ENCODE measurements around the gene IL11.

The IL11 gene

DNA sequence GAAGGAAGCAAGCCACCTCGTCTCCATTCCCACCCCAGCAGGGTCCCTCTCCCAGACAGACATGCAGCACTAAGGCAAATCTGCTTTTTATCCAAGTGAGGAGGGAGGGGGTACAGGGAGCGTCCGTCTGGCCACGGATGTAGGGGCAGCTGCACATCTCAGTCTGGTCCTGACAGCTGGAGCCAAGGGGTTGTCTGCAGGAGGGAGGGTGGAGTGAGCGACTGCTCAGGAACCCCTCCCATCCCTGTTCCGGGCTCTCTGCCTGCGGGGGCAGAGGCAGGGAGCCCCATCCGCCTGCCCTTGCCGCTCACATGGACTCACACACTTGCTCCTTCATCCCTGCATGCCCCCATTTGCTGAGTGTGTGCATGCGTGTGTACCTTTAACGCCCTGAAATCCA is 8.9 kb upstream of the IL11 start:
- CTCF ChIA-PET = no interaction called here
- TF ChIP-seq, protein P1, sequence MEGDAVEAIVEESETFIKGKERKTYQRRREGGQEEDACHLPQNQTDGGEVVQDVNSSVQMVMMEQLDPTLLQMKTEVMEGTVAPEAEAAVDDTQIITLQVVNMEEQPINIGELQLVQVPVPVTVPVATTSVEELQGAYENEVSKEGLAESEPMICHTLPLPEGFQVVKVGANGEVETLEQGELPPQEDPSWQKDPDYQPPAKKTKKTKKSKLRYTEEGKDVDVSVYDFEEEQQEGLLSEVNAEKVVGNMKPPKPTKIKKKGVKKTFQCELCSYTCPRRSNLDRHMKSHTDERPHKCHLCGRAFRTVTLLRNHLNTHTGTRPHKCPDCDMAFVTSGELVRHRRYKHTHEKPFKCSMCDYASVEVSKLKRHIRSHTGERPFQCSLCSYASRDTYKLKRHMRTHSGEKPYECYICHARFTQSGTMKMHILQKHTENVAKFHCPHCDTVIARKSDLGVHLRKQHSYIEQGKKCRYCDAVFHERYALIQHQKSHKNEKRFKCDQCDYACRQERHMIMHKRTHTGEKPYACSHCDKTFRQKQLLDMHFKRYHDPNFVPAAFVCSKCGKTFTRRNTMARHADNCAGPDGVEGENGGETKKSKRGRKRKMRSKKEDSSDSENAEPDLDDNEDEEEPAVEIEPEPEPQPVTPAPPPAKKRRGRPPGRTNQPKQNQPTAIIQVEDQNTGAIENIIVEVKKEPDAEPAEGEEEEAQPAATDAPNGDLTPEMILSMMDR (conservative IDR thresholded peaks at IDR 0.05; ENCODE audit: low read depth) = no peak
- DNase-seq (ENCODE audit: low spot score) = no peak
- peak overlapping the region; percentile 37 for H3K27ac ChIP-seq
- POLR2A ChIA-PET (ENCODE audit: low non-redundant PET) = no interaction called here

DNA sequence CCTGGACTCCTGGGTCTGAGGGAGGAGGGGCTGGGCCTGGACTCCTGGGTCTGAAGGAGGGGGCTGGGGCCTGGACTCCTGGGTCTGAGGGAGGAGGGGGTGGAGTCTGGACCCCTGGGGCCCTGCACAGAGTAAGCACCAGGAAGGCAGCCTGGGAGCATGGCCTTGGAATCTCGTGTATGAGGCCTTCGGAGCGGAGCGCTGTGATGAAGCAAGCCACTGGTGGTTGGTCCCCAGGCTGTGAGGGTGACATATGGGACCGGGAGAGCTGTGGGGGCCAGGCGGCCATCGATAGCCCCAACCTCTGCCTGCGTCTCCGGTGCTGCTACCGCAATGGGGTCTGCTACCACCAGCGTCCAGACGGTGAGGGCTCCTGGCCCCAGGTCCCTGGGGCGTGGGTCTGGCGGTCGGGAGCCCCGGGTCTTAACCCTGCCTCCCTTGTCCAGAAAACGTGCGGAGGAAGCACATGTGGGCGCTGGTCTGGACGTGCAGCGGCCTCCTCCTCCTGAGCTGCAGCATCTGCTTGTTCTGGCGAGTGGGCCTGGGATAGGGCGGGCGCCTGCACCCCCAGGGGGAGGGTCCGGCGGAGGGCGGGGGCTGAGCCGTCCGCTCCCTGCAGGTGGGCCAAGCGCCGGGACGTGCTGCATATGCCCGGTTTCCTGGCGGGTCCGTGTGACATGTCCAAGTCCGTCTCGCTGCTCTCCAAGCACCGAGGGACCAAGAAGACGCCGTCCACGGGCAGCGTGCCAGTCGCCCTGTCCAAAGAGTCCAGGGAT is 7.3 kb upstream of the IL11 start:
- ChIA-PET CTCF (interaction anchor here (1.1 kb wide), 1 partner anchor 75 kb away, joined by 3 read pairs; no protein-coding TSS in a partner anchor), POLR2A (ENCODE audit: low non-redundant PET) (no interaction called here)
- H3K27ac ChIP-seq = no peak overlapping the region
- TF ChIP-seq, protein P1 (conservative IDR thresholded peaks at IDR 0.05; ENCODE audit: low read depth) = no peak
- DNase-seq (ENCODE audit: low spot score) = no peak

DNA sequence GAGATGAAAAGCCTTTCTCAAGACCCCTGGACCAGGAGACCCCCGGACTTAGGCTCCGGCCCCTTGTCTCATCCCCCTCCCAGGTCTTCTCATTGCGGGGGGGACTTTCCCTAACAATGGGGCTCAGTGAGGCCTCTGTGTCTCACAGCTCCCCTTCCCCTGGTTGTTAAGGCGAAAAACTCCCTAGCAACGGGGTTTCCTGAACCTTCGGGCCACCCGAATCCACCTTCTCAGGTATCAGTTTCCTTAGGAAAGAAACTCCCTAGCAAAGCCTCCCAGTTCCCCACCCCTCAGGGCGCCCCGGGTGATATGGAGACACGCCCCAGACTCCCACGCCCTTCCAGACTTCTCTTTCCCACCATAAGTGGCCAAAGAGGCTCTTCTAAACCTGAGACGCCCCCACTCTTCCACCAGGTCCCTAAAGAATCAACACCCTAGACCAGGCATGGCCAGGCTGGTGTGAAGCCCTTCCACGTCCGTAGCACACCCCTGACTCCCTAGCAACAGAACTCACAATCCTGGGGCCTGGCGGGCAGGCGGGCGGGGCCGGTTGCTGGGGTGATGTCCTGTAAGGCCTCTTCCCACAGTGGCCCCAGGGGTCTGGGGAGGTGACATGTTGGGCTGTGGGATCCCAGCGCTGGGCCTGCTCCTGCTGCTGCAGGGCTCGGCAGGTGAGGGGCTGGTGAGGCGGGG is 6.1 kb upstream of the IL11 start, which contains the start of gene TMEM190:
Gene TMEM190, plus strand, starts transcription at position 586 of the 693 bp plus-strand sequence. Its CDS starts 28 bp downstream, at position 614.
- ChIA-PET POLR2A (ENCODE audit: low non-redundant PET) (interaction anchor here (0.7 kb wide), 1 partner anchor 79 kb away, joined by 6 read pairs; no protein-coding TSS in a partner anchor), CTCF (interaction anchor here (0.6 to 1.3 kb wide), 4 partner anchors 49 to 91 kb away, joined by 3 to 5 read pairs (median 4); no protein-coding TSS in a partner anchor)
- TF ChIP-seq, protein P1 (conservative IDR thresholded peaks at IDR 0.05; ENCODE audit: low read depth) = no peak
- no peak for DNase-seq (ENCODE audit: low spot score)
- H3K27ac ChIP-seq = 0 out of 2 replicates have a peak within 1 kb of the TSS, but pooled peaks have one; percentile 7

DNA sequence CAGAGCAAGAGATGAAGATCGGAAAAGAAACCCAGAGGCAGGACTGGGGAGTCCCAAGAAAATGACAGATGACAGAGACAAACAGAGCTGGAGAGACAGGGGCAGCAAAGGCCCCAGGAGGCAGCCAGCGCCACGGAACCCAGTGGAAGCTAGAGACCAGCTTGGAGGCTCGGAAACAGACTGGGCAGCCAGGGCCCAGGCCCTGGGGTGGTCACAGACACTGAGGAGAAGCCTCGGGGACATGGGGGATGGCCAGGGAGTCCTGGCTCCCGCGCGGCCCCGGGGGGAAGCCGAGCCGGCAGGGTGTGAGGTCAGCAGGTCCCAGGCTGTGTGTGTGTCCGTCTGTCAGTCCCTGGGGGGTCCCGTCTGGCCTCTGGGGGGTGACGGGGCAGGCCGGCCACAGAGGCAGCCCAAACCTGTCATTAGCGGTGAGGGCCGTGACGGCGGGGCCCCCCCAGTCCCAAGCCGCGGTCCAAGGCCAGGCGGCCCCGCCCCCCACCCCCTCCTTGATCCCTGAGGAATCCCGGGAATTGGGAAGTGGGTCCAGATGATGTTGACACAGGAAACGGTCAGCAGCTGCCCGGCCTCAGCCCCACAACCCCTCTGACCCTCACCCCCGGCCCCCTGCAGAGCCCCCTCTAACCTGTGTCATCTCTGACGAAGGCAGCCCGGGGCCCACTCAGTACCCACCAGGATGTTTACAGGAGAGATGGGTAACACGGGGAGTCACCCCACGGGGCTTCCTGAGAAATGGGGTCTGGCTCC is 3.9 kb upstream of the IL11 start:
- ChIA-PET CTCF (no interaction called here), POLR2A (ENCODE audit: low non-redundant PET) (no interaction called here)
- H3K27ac ChIP-seq = peak overlapping the region; percentile 28; the same call in 1 of the 2 replicates
- DNase-seq (ENCODE audit: low spot score) = no peak
- TF ChIP-seq, protein P1 (conservative IDR thresholded peaks at IDR 0.05; ENCODE audit: low read depth) = no peak

DNA sequence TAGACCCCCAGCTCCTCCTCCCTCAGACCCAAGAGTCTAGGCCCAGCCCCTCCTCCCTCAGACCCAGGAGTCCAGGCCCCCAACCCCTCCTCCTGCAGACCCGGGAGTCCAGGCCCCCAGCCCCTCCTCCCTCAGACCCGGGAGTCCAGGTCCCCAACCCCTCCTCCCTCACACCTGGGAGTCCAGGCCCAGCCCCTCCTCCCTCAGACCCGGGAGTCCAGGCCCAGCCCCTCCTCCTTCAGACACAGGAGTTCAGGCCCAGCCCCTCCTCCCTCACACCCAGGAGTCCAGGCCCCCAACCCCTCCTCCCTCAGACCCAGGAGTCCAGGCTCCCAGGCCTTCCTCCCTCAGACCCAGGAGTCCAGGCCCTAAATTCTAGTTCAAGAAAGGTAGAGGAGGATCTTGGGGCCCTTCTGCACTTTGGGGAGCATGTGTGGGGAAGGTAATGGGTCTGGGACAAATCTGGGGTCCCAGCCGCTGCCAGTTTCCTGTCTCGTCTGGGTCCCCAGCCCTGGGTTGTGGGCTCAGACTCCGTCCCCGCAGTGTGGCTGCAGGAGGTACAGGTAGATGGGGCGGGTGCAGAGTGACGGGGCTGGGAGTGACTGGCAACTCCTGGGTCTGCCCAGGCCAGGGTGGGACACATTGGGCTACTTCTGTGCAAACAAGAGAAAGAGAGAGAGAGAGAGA is 3.2 kb upstream of the IL11 start:
- TF ChIP-seq, protein P1 (conservative IDR thresholded peaks at IDR 0.05; ENCODE audit: low read depth) = no peak

More for the DNA sequence above, 3.2 kb upstream of the IL11 start:
- POLR2A ChIA-PET (ENCODE audit: low non-redundant PET) = interaction anchor here (1.1 to 1.2 kb wide), 2 partner anchors 11 to 13 kb away, joined by 3 to 4 read pairs; partner anchors contain the start of genes RPL28 and TMEM238
- no peak for DNase-seq (ENCODE audit: low spot score)
- peak overlapping the region; percentile 28; the same call in 1 of the 2 replicates for H3K27ac ChIP-seq
- CTCF ChIA-PET = interaction anchor here (1.2 kb wide), 1 partner anchor 81 kb away, joined by 4 read pairs; no protein-coding TSS in a partner anchor
